Hematopoietic multipotent progenitor cell treated with erythropoietin and hydrocortisone succinate and interleukin-3 and kit ligand, for 6 days (in vitro differentiated cells): ENCODE results near the gene SNRNP27.

Source experiments
- DNase-seq: peaks from one replicate; pipeline ENCODE4 v3.0.0-alpha.2; 2015

SNRNP27 gene

GRCh38 chr2:69917852-69918251, 24.1 kb downstream of the SNRNP27 start:
- peak; percentile 38 for DNase-seq

- DNase-seq, result peak; percentile 67
Measured at GRCh38 chr2:69918401-69918800, 24.6 kb downstream of the SNRNP27 start.

GRCh38 chr2:69923116-69923515, 29.4 kb downstream of the SNRNP27 start:
- DNase-seq, result no peak

GRCh38 chr2:69926849-69927515, 33.2 kb downstream of the SNRNP27 start:
- peak; percentile 74 for DNase-seq

- DNase-seq, result no peak
Measured at GRCh38 chr2:69931832-69932595, 38.3 kb downstream of the SNRNP27 start.

- no peak for DNase-seq
Measured at GRCh38 chr2:69932596-69932922, 38.8 kb downstream of the SNRNP27 start.

- no peak for DNase-seq
Measured at GRCh38 chr2:69933254-69933828, 39.6 kb downstream of the SNRNP27 start.

- DNase-seq, result peak; percentile 37
Measured at GRCh38 chr2:69933839-69934613, 40.3 kb downstream of the SNRNP27 start.

- DNase-seq, result no peak
Measured at GRCh38 chr2:69934614-69934908, 40.8 kb downstream of the SNRNP27 start.

GRCh38 chr2:69935011-69935410, 41.3 kb downstream of the SNRNP27 start:
- DNase-seq, result no peak

GRCh38 chr2:69936906-69937305, 43.1 kb downstream of the SNRNP27 start:
- no peak for DNase-seq

GRCh38 chr2:69937968-69938367, 44.2 kb downstream of the SNRNP27 start:
- no peak for DNase-seq

GRCh38 chr2:69939722-69940121, 46.0 kb downstream of the SNRNP27 start:
- DNase-seq, result no peak

GRCh38 chr2:69940691-69941090, 46.9 kb downstream of the SNRNP27 start:
- DNase-seq, result no peak

GRCh38 chr2:69943000-69943842, 49.5 kb downstream of the SNRNP27 start:
- no peak for DNase-seq

GRCh38 chr2:69943843-69944525, 50.2 kb downstream of the SNRNP27 start:
- peak; percentile 61 for DNase-seq

GRCh38 chr2:69944756-69945155, 51.0 kb downstream of the SNRNP27 start:
- DNase-seq, result no peak

- peak; percentile 77 for DNase-seq
Measured at GRCh38 chr2:69945441-69945840, 51.7 kb downstream of the SNRNP27 start.

GRCh38 chr2:69945941-69946340, 52.2 kb downstream of the SNRNP27 start:
- peak; percentile 50 for DNase-seq

GRCh38 chr2:69946351-69947324, 52.9 kb downstream of the SNRNP27 start:
- peak; percentile 88 for DNase-seq
